ENCODE data around the gene SNRPD3.

GRCh38 chr22:24548812-24549211, 7.0 kb upstream of the SNRPD3 start:
- TF ChIP-seq PREB (CRISPR knock-in tag; IDR thresholded peaks at IDR 0.05) (no peak), RCOR1 (IDR thresholded peaks at IDR 0.05; ENCODE audit: borderline replicate concordance in 1 of 2, low read depth in 2 of 2, low read length in 2 of 2) (no peak), NFYB (IDR thresholded peaks at IDR 0.05; ENCODE audit: extremely low read depth, insufficient read length) (no peak), ZNF76 (CRISPR knock-in tag; IDR thresholded peaks at IDR 0.05; ENCODE audit: borderline replicate concordance) (no peak), MCM5 (IDR thresholded peaks at IDR 0.05; ENCODE audit: low read depth) (no peak), CTCF (IDR thresholded peaks at IDR 0.05 in 2 of 3, conservative IDR thresholded peaks at IDR 0.05 in 1 of 3; ENCODE audit: insufficient read depth in 2 of 3, low read depth in 1 of 3, low read length in 3 of 3) (no peak), TCFL5 (CRISPR knock-in tag; conservative IDR thresholded peaks at IDR 0.05) (no peak), MYC (IDR thresholded peaks at IDR 0.05; ENCODE audit: low read depth, low read length) (no peak), MYC (CRISPR knock-in tag; IDR thresholded peaks at IDR 0.05; ENCODE audit: borderline replicate concordance, low read depth) (no peak), ARID3B (CRISPR knock-in tag; IDR thresholded peaks at IDR 0.05; ENCODE audit: borderline replicate concordance) (no peak)
